Breast epithelium (tissue), 4 donors: Measurements from ENCODE around the gene ELMOD1. TPM values are rescaled to one million over a fixed set of nuclear protein-coding genes. Genes with fewer than 3 reads are reported as not detected.

Experiments used
- DNase-seq, 2 donors: peaks; one replicate each; pipeline ENCODE4 v3.0.0-alpha.2; 2019; ENCODE audit warnings: low spot score in 2 of 2
- H3K27ac ChIP-seq, 2 donors: fragments of 200-600 bp; sonication (generic) in 1 of 2; one replicate each; pipeline ENCODE4 v1.5.1; 2016 to 2019; ENCODE audit warnings: mild to moderate bottlenecking in 1 of 2
- H3K27me3 ChIP-seq, 2 donors: fragments of 200-600 bp; sonication (generic) in 1 of 2; one replicate each; pipeline versions ENCODE4 v1.5.1 to v1.6.0; 2017 to 2019; ENCODE audit warnings: control low read depth in 1 of 2, mild to moderate bottlenecking in 1 of 2
- H3K36me3 ChIP-seq: fragments of 200-600 bp; one replicate; pipeline ENCODE4 v1.5.1; 2019
- H3K4me1 ChIP-seq, 2 donors: fragments of 200-600 bp; sonication (generic); one replicate each; pipeline ENCODE4 v1.5.1; 2016 to 2019; ENCODE audit warnings: control low read depth in 1 of 2
- H3K4me3 ChIP-seq, 3 donors: fragments of 200-600 bp; sonication (generic); 1 replicate in 2 of 3; 2 replicates in 1 of 3; pipeline ENCODE4 v1.5.1; 2016 to 2019; ENCODE audit warnings: mild to moderate bottlenecking in 3 of 3, moderate library complexity in 2 of 3
- H3K9me3 ChIP-seq, 2 donors: fragments of 200-600 bp; sonication (generic) in 1 of 2; one replicate each; pipeline ENCODE4 v1.5.1; 2016 to 2019; ENCODE audit warnings: control low read depth in 1 of 2
- CTCF ChIP-seq, 3 donors: fragments of 450-650 bp; IDR thresholded peaks; one replicate each; pipeline ENCODE4 v1.5.1; 2016 to 2017; ENCODE audit warnings: antibody characterized with exemption in 3 of 3, mild to moderate bottlenecking in 3 of 3, moderate library complexity in 3 of 3
- POLR2A ChIP-seq: fragments of 450-650 bp; IDR thresholded peaks from one replicate; pipeline ENCODE4 v1.6.1; 2016; ENCODE audit warnings: antibody characterized with exemption, mild to moderate bottlenecking, moderate library complexity
- POLR2AphosphoS5 ChIP-seq, 3 donors: sonication (generic); formaldehyde crosslinking; IDR thresholded peaks; one replicate each; pipeline ENCODE4 v1.6.1; 2017; ENCODE audit warnings: antibody characterized with exemption in 3 of 3
- intact Hi-C: fragments of 100-400 bp; cut with DNase I; formaldehyde crosslinking; loops from one replicate; pipeline ENCODE4 v1.15.1; 2023; ENCODE audit warnings: low total_unique reads
- total RNA-seq, 3 donors: library from RNA; depleted of rRNA; stranded (reverse); fragments of >200 nt; gene quantifications; one replicate each; pipeline ENCODE4 v1.1.0, GENCODE V29; 2016

The ELMOD1 gene
- total RNA-seq, 3 donors from 2014 or later, result not detected

GRCh38 chr11:107713009-107713408 lies 122.1 kb downstream of the ELMOD1 start:
- intact Hi-C loops, result no loop called here
- no peaks in the 10 kb centered on the region for H3K4me1 ChIP-seq
- TF ChIP-seq POLR2AphosphoS5 (IDR thresholded peaks at IDR 0.05) (no peak), CTCF (IDR thresholded peaks at IDR 0.05) (no peak), POLR2A (no peak)

More at GRCh38 chr11:107713009-107713408, 122.1 kb downstream of the ELMOD1 start:
- Histone ChIP-seq H3K27me3 (no peaks in the 10 kb centered on the region), H3K27ac (no peak overlapping the region), H3K4me3 (no peak overlapping the region), H3K36me3 (no peaks in the 10 kb centered on the region), H3K9me3 (no peaks in the 10 kb centered on the region)
- no peak for DNase-seq

Other genes starting within 250 kb of the ELMOD1 start
- gene CWF19L2, start 133.3 kb upstream of the ELMOD1 start, total RNA-seq, result 10 to 100 TPM; 28.2 to 39.8 (median 29.8) TPM
- 10 to 100 TPM in 1 of 3 donors, 1 to 10 TPM in 2; 6.2 to 11.4 (median 8.2) TPM for gene ALKBH8, start 25.4 kb upstream of the ELMOD1 start, total RNA-seq
- gene SLN, start 120.9 kb downstream of the ELMOD1 start, total RNA-seq, result not detected